HG03066 (cell line): Measurements from ENCODE around the gene PLEKHH2.

Experiments used
- ATAC-seq: cut with Tn5 transposase; IDR thresholded peaks from one replicate; pipeline ENCODE4 v1.9.1; 2021; ENCODE audit warnings: low read depth; ENCODE audit not compliant: unreplicated experiment

PLEKHH2 gene

DNA sequence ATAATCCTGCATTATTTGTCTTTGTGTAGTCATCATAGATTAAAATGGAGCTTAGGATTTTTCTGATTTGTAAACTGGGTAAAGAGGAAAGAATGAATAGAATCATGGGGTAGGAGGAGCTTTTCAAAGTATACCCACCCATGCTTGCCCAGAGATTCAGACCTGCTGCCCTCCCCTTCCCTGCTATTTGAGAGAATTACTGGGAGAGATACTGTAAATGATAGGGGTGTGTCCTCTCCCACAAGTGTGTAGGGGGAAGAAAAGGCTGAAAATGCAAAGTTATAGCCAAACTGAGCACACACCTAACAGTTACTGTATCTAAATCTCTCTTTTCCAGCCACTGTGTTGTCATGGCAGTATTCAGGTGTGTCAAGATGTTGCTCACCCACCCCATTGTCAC, 115.2 kb downstream of the PLEKHH2 start:
- ATAC-seq: no peak

DNA sequence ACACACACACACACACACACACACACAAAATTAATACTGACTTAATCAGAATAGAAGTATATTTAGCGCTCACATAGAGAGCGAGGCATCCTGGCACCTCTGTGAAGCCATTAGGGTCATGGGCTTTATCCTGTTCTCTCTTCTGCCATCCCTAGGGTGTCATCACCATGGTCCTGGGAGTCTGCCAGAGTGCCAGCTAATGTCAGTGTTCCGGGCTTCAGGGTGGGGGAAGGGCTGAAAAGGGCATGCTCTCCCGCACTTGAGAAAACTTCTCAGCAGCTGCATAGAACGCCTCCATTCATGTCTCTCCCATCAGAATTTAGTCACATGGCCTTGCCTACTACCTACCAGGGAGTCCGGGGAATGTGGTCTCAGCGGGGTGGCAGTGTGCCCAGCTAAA, 117.1 kb downstream of the PLEKHH2 start:
- ATAC-seq: no peak

- no peak for ATAC-seq
Observed at GRCh38 chr2:43758739-43759138, 121.7 kb downstream of the PLEKHH2 start.

- no peak for ATAC-seq
Observed at GRCh38 chr2:43759195-43759594, 122.1 kb downstream of the PLEKHH2 start.

GRCh38 chr2:43762286-43762685, 125.2 kb downstream of the PLEKHH2 start:
- ATAC-seq: no peak

- no peak for ATAC-seq
Observed at GRCh38 chr2:43763091-43763490, 126.0 kb downstream of the PLEKHH2 start.

- ATAC-seq: no peak
Observed at GRCh38 chr2:43764086-43764705, 127.1 kb downstream of the PLEKHH2 start.

- no peak for ATAC-seq
Observed at GRCh38 chr2:43766006-43766405, 128.9 kb downstream of the PLEKHH2 start.

DNA sequence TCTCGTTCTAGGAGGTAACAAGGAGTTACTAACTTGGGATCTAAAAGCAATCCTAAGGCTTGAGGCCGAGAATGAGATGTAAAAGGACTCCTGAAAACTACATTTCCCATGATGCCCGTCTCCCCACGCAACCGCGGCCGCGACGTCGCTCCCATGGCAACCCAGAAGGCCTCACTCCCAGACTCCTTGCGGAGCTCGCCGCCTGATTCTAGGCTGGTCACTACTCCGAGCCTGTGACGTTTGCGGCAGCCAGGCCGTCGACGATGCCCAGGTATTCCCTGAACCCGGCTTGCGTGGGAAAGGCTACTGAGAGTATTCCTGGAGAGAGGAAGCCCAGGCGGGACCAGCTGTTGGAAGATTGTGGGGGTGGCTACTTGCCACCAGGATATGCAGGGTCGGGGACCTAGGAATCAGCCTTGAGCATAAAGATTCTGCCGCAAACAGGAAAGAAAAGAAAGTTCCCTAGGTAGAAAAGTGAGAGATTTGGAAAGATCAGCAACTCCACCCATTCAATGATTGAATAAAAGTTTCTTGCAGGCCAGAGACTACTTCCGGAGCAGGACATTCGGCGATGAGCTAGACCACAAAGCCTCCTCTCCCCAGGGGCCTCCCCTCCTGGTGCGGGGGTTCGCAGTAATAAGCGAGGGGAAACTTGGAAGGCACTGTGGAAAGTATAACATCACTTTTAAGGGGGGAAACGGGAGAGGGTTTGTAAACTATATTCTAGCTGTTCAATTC, 137.0 kb downstream of the PLEKHH2 start, which contains the start of gene DYNC2LI1:
Gene DYNC2LI1 (plus strand): TSS at position 164 of the 738 bp plus-strand sequence. CDS start 100 bp downstream, at position 264.
- ATAC-seq: peak; percentile 99

DNA sequence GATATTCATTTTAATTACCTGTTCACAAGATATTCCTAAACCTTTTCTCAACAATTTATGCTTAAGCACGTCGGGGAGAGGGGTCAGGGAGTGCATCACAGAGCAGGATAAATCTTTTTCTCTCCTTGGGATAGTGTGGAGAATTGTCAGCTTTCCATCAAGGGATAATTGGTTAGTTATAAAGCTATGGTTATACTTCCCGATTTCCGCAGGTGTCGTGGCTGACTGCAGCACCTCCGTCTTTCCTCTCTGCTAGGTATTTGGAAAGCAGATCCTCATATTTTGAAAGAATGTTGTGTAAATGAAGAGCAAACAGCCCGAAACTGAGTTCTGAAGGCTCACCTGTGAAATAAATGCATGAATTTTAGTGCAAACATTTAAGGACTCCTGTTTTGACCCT, 137.6 kb downstream of the PLEKHH2 start:
- no peak for ATAC-seq

DNA sequence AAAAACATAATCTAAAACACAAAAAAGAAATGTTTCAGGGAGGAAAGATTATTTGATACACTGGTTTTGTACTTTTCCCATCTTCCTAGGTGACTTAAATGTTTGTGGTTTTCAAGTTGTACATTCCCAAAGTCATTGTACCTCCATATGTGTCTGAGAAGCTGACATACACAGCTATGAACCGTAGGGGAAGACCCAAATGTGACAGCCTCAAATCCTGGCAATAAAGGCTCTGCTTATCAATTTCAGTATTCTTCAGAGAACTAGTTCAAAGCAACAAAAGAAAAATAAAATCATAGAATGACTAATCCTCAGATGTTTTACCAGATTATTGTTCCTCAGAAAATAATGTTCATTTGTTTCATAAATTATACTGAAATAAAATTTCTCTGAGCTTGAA, 139.3 kb downstream of the PLEKHH2 start:
- no peak for ATAC-seq

- ATAC-seq: no peak
Observed at GRCh38 chr2:43777306-43777926, 140.4 kb downstream of the PLEKHH2 start.

DNA sequence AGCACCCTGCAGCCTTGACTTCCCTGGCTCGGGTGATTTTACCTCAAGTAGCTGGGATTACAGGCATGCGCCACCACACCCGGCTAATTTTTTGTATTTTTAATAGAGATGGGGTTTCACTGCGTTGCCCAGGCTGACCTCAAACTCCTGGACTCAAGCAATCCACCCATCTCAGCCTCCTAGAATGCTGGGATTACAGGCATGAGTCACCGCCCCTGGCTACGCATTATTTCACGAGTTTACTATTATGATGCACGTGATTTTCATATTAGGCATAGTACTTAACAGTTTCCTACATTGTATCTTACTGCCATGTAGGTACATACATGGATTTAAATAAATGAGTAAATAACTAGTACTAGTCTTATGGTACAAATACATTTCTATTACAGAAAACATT, 141.2 kb downstream of the PLEKHH2 start:
- ATAC-seq: no peak

DNA sequence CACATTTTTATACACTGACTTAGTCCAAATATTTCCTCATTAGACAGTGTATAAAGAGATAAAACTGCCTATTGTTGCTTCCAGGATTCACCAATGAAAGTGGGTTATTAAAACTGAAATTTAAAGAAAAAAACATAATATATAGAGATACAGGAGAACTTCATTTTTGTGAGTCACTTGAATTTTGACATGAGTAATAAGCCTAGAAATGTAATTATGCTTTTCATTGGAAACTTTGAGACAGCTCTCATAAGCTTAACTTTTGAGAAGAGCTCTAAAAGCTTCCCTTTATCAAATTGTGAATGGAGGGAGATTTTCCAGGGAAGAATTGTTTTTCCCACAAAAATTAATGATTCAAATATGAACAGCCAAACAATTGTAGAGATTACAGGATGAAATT, 150.8 kb downstream of the PLEKHH2 start:
- no peak for ATAC-seq

DNA sequence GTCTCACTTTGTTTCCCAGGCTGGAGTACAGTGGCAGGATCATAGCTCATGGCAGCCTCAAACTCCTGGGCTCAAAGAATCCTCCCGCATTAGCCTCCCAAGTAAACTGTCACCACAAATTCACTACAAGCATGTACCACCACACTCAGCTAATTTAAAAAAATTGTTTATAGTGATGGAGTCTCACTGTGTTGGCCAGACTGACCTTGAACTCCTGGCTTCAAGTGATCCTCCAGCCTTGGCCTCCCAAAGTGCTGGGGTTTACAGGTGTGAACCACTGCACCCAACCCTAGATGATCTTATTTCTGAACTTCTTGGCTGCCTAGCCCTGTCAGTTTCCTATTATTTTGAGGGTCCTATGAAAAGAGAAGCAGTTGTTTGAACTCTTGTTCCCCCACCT, 151.6 kb downstream of the PLEKHH2 start:
- no peak for ATAC-seq

- no peak for ATAC-seq
Observed at GRCh38 chr2:43790147-43790546, 153.1 kb downstream of the PLEKHH2 start.

DNA sequence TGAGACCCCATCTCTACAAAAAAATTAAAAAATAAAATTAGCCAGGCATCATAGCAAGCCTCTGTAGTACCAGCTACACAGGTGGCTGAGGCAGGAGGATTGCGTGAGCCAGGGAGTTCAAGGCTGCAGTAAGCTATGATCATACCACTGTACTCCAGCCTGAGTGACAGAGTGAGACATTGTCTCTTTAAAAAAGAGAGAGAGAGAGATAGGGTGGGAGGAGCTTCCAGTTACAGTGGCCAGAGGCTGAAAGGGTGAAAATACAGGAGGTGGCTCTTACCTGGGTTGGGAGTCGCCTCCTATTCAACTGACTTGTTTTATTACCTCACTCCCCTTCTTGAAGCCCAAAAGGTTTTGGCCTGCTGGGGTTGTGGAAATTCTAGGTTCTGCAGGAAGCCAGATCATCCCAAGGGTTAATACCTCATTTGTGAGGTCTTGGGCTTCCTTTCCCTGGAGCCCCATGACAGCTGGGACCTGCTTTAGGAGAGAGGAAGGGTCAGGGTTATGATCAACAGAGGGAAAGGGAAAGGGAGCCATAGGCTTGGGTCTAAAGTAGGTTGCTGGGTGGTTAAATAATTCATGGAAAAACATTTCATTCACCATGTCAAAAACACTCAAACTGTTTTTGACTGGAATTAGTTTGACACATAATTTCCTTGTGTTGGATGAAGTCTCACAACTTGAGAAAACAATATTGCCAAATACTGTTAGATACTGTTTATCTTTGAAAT, 154.1 kb downstream of the PLEKHH2 start:
- ATAC-seq: no peak

DNA sequence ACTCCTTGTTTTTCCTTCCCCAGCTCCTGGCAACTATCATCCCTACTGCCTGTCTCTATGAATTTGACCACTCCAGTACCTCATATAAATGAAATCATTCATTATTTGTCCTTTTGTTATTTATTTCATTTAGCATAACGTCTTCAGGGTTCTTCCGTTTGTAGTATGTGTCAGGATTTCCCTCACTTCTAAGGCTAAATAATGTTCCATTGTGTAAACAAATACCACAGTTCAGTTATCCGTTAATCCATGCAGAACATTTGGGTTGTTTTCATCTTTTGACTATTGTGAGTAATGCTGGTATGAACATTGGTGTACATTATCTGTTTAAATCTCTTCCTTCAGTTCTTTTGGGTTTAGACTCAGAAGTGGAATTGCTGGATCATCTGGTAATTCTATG, 155.6 kb downstream of the PLEKHH2 start:
- no peak for ATAC-seq

- no peak for ATAC-seq
Observed at GRCh38 chr2:43794956-43795355, 157.9 kb downstream of the PLEKHH2 start.

DNA sequence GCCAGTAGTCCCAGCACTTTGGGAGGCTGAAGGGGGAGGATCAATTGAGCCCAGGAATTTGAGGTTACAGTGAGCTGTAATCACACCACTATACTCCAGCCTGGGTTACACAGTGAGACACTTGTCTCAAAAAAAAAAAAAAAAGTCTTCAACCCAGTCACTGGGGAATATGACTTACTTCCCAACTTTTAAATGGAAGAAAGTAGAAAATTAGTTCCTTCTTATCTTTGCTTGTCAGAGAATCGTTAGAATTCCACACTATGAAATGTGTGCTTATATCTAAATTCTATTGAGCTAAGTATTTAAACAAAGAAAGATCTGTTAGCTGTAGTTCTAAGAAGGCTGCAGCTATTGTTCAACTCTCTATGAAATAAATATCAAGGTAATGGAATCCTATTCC, 159.1 kb downstream of the PLEKHH2 start:
- no peak for ATAC-seq

DNA sequence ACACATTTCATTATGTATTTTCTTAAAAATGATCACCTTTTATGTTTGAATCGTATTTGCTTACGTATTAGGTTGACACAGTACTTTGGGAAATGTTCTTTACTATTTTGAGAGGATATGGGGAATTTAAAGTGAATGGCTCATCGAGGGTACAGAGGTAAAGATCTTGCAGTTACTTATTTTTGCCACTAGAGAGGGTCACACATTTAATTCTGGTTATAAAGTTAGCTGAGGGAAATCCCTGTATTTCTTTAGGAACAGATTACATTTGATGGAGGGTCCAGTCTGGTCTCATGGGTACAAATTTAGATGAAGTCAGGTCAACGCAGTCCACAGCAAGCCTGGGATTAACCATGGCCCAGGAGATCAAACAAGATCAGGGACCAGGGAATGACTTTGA, 161.2 kb downstream of the PLEKHH2 start:
- ATAC-seq: no peak
